Left ventricle myocardium inferior (tissue), 1 donor: ENCODE data around the gene HGFAC. TPM values are rescaled to one million over a fixed set of nuclear protein-coding genes. Genes with fewer than 3 reads are reported as not detected.

ENCODE experiments used
- DNase-seq: peaks from one replicate; pipeline ENCODE4 v3.0.0-alpha.2; 2020
- H3K27ac ChIP-seq: fragments of 200-600 bp; replicated peaks from 2 replicates; pipeline ENCODE4 v1.8.0; 2021
- H3K27me3 ChIP-seq: fragments of 200-600 bp; 2 replicates; pipeline ENCODE4 v1.8.0; 2021; ENCODE audit warnings: low read depth
- H3K36me3 ChIP-seq: fragments of 200-600 bp; 2 replicates; pipeline ENCODE4 v1.8.0; 2021
- H3K4me1 ChIP-seq: fragments of 200-600 bp; 2 replicates; pipeline ENCODE4 v1.8.0; 2021
- H3K4me3 ChIP-seq: fragments of 200-600 bp; 2 replicates; pipeline ENCODE4 v1.8.0; 2021; ENCODE audit warnings: mild to moderate bottlenecking, moderate library complexity
- H3K9me3 ChIP-seq: fragments of 200-600 bp; replicated peaks from 2 replicates; pipeline ENCODE4 v1.8.0; 2021
- CTCF ChIP-seq: fragments of 200-600 bp; IDR thresholded peaks from 2 replicates; pipeline ENCODE4 v1.8.0; 2021; ENCODE audit warnings: antibody characterized with exemption, mild to moderate bottlenecking, borderline replicate concordance
- intact Hi-C: fragments of 100-400 bp; cut with micrococcal nuclease; formaldehyde crosslinking; loops from one replicate; pipeline ENCODE4 v1.11.0; 2022
- total RNA-seq: library from RNA; stranded (reverse); fragmentation: NEBNext Ultra II Directional; extraction: Animal tissue kit (Norgen Biotek cat#: 25700); gene quantifications from one replicate; pipeline ENCODE4 v1.2.1, GENCODE V29; 2021
- donor health status: DM: no; HTN: yes; CAD: no; lungs with severe emphysema.

The HGFAC gene
- total RNA-seq, 1 donor from 2014 or later = 0.80 TPM

GRCh38 chr4:3420606-3420955 is 21.2 kb upstream of the HGFAC start:
- Histone ChIP-seq H3K27me3 (no peaks in the 10 kb centered on the region), H3K4me1 (no peaks in the 10 kb centered on the region), H3K4me3 (no peak overlapping the region), H3K27ac (no peak overlapping the region), H3K9me3 (no peaks in the 10 kb centered on the region), H3K36me3 (peaks cover 60% of the 10 kb centered on the region)
- intact Hi-C loops = no loop called here
- peak; percentile 7 for DNase-seq
- TF ChIP-seq CTCF = no peak

GRCh38 chr4:3420956-3421355 is 20.8 kb upstream of the HGFAC start:
- no peak for DNase-seq
- H3K27ac ChIP-seq = no peak overlapping the region
- no peaks in the 10 kb centered on the region for H3K27me3 ChIP-seq
- peaks cover 56% of the 10 kb centered on the region for H3K36me3 ChIP-seq
- no peaks in the 10 kb centered on the region for H3K4me1 ChIP-seq
- H3K4me3 ChIP-seq = no peak overlapping the region
- H3K9me3 ChIP-seq = no peaks in the 10 kb centered on the region
- intact Hi-C loops = no loop called here
- TF ChIP-seq CTCF = no peak

DNA sequence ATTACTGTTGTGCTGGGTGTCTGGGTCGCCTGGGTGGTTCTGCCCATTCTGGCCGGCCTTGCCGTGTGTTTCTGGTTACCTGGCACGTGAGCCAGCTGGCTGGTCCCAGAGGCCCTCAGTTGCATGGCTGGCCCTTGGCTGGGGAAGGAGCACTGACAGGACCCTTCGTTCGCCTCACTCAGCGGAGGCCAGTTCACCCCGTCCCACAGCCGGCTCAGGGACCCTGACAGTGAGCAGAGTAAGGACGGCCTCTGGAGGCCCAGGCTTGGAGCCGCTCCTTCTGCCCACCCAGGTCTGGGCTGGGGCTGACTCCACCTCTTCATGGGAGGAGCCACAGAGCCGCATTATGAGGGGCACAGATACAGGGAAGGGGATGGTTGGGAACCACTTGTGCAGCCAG is 20.3 kb upstream of the HGFAC start:
- TF ChIP-seq CTCF = no peak
- intact Hi-C loops = no loop called here
- DNase-seq = no peak
- no peaks in the 10 kb centered on the region for H3K9me3 ChIP-seq
- no peak overlapping the region for H3K4me3 ChIP-seq
- H3K36me3 ChIP-seq = peaks cover 52% of the 10 kb centered on the region
- H3K4me1 ChIP-seq = no peaks in the 10 kb centered on the region
- no peak overlapping the region for H3K27ac ChIP-seq
- H3K27me3 ChIP-seq = no peaks in the 10 kb centered on the region

GRCh38 chr4:3422241-3422801 is 19.4 kb upstream of the HGFAC start:
- Histone ChIP-seq H3K27ac (no peak overlapping the region), H3K9me3 (no peaks in the 10 kb centered on the region), H3K27me3 (no peaks in the 10 kb centered on the region), H3K4me1 (no peaks in the 10 kb centered on the region), H3K36me3 (peaks cover 52% of the 10 kb centered on the region), H3K4me3 (no peak overlapping the region)
- intact Hi-C loops = no loop called here
- no peak for TF ChIP-seq CTCF
- DNase-seq = no peak

DNA sequence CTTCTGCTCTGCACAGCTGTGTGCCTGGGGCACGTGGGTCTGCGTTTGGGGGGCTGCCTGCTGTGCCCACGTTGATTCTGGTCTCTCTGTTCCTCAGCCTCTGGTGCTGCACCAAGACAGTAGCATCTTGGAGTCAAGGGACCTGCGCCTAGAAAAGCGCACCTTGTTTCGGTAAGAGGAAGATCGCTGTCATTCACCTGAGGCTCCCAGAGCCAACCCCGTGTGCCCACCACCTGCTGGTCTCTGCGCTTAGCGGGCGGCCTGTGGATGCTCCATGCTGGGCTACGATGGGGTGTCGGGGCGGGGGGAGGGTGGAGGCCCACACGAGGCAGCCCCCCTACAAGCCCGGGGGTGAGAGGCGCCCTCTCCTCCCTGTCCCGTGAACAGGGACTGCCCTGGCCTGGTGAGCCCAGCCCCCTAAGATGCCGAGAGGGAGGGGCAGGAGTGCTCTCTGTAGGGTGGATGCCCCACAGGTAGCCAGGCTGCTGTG is 18.9 kb upstream of the HGFAC start:
- Histone ChIP-seq H3K4me3 (no peak overlapping the region), H3K36me3 (peaks cover 52% of the 10 kb centered on the region), H3K4me1 (no peaks in the 10 kb centered on the region), H3K9me3 (no peaks in the 10 kb centered on the region), H3K27ac (no peak overlapping the region), H3K27me3 (no peaks in the 10 kb centered on the region)
- no peak for DNase-seq
- intact Hi-C loops = no loop called here
- no peak for TF ChIP-seq CTCF
